HG02798 (cell line): ENCODE measurements around the gene RPS29.

ENCODE experiments used
- ATAC-seq: cut with Tn5 transposase; IDR thresholded peaks from one replicate; pipeline ENCODE4 v1.9.1; 2021; ENCODE audit warnings: mild to moderate bottlenecking; ENCODE audit not compliant: unreplicated experiment, poor library complexity

Gene RPS29

DNA sequence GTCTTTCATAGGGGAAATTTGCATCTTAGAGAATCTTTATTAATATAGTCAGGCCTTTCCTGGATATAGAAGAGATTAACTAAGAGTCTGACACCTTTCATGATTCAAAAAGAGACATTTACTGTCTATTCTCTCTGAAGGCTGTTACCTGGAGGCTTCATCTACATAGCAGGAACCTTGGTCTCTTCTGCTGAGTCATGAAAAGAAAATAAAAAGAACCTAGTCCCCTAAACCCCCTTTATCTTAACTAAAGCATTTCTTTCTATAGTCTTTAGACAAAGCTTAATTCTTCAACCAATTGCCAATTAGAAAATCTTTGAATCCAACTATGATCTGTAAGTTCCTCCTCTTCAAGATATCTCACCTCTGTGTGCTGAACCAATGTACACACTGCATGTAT is 33.1 kb downstream of the RPS29 start:
- no peak for ATAC-seq

GRCh38 chr14:49551569-49551968 is 34.6 kb downstream of the RPS29 start:
- ATAC-seq = no peak

DNA sequence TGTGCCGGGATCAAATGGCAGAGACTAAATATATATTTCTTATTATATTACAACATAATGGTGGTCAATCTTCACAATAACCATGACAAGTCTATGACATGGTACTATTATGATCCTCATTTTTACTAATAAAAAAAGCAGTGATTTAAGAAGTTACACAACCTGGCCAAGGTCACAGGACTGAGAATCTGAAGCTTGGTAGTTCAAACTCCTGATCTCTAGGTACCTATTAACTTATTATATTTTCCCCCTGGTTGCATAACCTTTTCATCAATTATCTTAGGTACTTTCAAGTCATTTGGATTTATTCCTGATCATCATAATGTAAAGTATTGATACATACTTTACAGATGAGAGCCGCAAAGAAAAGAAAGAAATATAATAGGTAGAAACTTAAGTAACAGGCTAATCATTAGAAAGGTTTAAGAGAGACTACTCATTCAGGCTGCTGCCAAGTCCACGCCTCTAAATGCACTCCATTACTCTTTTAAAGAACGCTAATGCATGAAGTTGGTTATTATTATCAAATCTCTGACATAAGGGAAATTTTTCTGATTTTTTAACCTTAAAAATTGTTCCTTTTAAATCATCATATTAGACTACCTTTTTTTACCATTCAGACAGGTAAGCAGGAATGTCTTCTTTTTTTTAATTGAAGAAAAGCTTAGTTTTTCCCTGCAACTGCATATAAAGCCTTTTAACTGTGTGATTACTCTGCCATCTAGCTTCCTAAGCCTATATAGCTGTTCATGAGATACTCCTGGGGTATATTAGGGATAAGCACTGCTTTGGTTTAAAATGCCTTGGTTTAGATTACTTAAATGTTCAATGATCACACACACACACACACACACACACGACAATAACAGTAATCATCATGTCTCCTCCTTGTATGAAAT is 35.6 kb downstream of the RPS29 start:
- ATAC-seq = no peak

DNA sequence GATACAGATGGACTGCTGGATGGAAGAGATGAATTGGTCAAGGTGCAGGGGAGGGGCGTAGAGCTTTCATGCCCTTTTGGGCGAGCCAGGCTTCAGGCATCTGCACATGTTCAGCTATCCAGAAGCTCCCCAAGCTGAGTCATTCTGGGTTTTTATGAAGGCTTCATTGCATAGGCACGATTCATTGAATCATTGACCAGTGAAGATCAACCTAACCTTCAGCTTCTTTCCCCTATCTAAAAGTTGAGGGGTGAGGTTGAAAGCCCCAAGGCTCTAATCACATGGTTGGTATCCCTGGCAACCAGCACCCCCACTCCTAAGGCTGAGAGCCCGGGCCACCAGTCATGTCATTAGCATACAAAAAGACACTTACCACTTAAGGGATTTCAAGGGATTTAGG is 36.3 kb downstream of the RPS29 start:
- ATAC-seq = no peak

- no peak for ATAC-seq
Observed at GRCh38 chr14:49549446-49549845, 36.7 kb downstream of the RPS29 start.

- ATAC-seq = no peak
Observed at GRCh38 chr14:49546766-49547165, 39.4 kb downstream of the RPS29 start.

- no peak for ATAC-seq
Observed at GRCh38 chr14:49545716-49546115, 40.5 kb downstream of the RPS29 start.

DNA sequence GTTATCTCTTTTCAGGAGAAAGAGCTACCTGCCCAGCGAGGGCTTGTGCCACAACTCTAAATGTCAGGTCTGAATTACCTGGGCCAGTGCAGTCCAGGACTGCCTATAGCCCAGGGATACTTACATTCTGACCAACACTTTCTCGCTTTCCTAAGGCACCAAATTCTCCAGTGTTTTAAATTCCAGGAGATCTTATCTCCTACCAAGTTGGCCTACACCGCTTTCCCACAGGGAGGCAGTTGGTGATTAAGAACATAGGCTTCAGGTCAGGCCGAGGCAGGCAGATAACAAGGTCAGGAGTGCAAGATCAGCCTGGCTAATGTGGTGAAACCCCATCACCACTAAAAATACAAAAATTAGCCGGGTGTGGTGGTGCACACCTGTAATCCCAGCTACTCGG is 41.1 kb downstream of the RPS29 start:
- ATAC-seq = no peak

GRCh38 chr14:49541049-49541448 is 45.1 kb downstream of the RPS29 start:
- no peak for ATAC-seq

DNA sequence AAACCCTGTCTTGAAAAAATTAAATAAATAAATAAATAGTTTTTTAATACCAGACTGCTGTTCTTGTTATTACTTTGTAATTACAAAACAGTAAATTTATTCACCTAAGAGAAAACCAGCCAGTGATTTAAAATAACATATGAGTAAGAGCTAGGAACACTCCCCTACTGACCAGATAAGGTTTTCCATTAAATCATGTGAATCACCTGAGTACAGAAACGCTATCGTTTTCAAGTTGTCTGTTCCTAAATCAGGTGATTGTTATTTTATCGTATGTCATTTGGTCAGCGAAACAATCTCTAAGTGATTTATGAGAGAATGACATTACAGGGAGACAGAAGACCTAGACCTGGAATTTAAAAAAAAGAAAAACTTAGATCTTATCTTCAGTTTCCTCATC is 47.3 kb downstream of the RPS29 start:
- ATAC-seq = no peak
